IPS-NIHi7 (cell line): ENCODE data around the gene ZSCAN20.
"Not testable (repeated sequence)": the region's sequence is repeated elsewhere in the genome, so short reads cannot be mapped to it uniquely, and the experiment has no call there.

Source experiments
- DNase-seq: peaks from one replicate; pipeline ENCODE4 v3.0.0; 2012; ENCODE audit warnings: mixed read lengths; ENCODE audit errors: extremely low spot score

The ZSCAN20 gene

GRCh38 chr1:33488624-33489023 lies 16.2 kb downstream of the ZSCAN20 start:
- no peak for DNase-seq

GRCh38 chr1:33494929-33495328 lies 22.5 kb downstream of the ZSCAN20 start:
- no peak for DNase-seq

- no peak for DNase-seq
Observed at GRCh38 chr1:33497410-33497809, 25.0 kb downstream of the ZSCAN20 start.

- DNase-seq = peak; percentile 51
Observed at GRCh38 chr1:33500547-33500946, 28.1 kb downstream of the ZSCAN20 start.

DNA sequence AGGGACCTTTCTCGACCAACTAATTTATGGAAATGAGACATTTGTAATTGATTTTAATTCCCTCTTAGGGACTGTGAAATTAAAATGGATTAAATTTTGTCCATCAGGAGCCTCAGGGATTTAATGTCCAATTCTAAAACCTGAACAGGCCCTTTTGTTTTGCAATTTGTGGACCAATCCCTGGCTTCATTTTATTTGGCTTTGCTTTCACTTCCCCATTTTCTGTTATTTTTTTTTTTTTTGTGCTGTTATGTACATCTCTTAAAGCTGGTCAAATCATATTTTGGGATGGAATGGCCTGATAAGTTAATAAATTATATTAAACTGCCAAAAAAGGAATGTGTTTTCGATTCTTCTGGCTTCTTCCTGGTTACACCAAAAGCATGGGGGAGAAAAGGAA lies 28.9 kb downstream of the ZSCAN20 start:
- no peak for DNase-seq

DNA sequence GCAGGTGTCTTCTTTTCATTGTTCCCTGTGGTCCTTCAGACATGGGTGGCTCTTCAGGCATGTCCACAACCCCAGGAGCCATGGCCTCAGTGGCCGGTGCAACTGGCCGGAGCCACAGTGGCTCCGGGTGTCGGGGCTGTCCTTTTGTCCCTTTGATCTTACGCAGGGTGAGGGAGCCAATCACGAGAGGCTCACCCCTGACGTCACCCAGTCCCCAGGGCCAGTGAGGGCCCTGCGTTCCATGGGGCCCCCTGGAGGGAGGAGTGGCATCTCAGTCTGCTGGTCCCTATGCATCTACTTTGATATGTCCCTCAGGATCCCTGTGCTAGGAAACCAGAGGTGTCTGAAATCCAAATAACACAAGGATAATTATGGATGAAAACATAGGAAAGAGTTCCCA lies 29.3 kb downstream of the ZSCAN20 start:
- no peak for DNase-seq

DNA sequence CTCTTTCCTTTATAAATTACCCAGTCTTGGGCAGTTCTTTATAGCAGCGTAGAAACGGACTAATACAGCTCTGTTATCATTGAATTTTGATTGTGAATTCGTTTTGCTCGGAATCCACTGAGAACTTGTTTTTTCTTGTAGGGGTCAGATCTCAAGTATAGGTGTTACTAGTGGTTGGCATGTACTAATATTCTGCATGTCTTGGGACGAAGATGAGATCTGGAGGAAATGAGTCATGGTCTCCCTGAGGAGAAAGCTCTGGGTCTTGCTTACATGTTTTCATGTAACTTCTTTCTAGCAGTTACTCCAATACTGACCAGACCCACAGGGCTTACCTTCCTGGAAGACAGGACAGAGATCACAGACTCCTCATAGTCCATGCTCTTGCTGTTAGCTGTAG lies 30.3 kb downstream of the ZSCAN20 start:
- DNase-seq = no peak

- no peak for DNase-seq
Observed at GRCh38 chr1:33503506-33503905, 31.1 kb downstream of the ZSCAN20 start.

GRCh38 chr1:33507661-33508060 lies 35.2 kb downstream of the ZSCAN20 start:
- no peak for DNase-seq

GRCh38 chr1:33508151-33508550 lies 35.7 kb downstream of the ZSCAN20 start:
- no peak for DNase-seq

DNA sequence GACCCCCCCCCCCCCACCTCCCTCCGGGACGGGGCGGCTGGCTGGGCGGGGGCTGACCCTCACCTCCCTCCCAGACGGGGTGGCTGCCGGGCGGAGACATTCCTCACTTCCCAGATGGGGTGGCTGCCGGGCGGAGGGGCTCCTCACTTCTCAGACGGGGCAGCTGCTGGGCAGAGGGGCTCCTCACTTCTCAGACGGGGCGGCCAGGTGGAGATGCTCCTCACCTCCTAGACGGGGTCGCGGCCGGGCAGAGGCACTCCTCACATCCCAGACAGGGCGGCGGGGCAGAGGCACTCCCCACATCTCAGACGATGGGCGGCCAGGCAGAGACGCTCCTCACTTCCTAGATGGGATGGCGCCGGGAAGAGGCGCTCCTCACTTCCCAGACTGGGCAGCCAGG lies 36.8 kb downstream of the ZSCAN20 start:
- not testable (repeated sequence) for DNase-seq

GRCh38 chr1:33512226-33513011 lies 40.0 kb downstream of the ZSCAN20 start:
- no peak for DNase-seq

DNA sequence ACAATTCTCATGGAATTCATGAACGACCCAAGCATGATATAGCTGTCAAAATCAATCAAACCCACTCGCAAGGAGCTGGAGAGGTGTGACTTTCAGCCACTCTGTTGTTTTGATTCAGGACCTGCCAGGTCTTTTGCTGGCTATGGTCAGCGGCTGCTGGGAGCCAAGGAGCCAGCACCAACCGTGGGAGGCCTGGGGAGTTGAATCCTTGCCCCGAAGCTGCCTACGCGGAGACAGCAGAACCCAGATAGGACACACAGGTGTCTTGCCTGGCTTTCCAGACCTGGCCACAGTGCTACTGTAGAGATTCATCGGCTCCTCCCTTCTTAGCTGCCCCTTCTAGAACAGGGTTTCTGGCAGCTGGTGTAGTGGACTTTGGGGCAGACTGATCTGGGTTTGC lies 42.7 kb downstream of the ZSCAN20 start:
- no peak for DNase-seq

- no peak for DNase-seq
Observed at GRCh38 chr1:33515607-33516006, 43.2 kb downstream of the ZSCAN20 start.

- peak; percentile 55 for DNase-seq
Observed at GRCh38 chr1:33516428-33516827, 44.0 kb downstream of the ZSCAN20 start.

GRCh38 chr1:33516891-33517567 lies 44.6 kb downstream of the ZSCAN20 start:
- DNase-seq = no peak

GRCh38 chr1:33517596-33518250 lies 45.3 kb downstream of the ZSCAN20 start:
- DNase-seq = no peak

DNA sequence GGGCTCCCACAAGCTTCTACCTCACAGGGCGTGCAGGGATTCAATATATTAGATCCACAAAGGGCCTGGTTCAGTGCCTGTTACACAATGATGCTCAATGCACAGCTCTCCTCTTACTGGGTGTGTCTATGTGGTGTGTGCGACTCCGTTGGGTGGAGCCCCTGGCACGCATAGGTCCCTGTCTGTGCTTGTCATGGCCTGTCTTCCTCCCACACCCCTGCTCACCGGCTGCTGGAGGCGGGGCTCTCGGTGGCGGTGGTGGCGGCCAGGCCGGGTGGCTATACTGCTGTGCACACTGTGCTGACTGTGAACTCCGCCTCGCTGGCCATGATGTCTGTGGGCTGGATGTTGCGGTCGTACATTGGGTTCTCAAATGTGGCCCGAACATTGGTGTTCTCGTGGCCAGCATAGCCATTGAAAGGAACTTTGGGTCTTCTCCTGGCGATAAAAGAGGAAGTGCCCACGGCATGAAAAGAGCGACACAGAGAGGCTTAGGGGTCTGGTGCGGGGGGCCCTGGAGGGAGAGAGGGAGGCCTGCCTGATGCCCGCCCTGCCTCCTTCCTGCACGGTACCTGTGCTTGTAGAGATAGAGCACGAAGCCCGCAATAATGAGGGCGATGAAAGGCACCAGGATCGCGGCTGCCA lies 46.9 kb downstream of the ZSCAN20 start:
- DNase-seq = no peak

GRCh38 chr1:33524586-33524985 lies 52.1 kb downstream of the ZSCAN20 start:
- no peak for DNase-seq

- DNase-seq = no peak
Observed at GRCh38 chr1:33527934-33528333, 55.5 kb downstream of the ZSCAN20 start.

- no peak for DNase-seq
Observed at GRCh38 chr1:33529957-33530356, 57.5 kb downstream of the ZSCAN20 start.

DNA sequence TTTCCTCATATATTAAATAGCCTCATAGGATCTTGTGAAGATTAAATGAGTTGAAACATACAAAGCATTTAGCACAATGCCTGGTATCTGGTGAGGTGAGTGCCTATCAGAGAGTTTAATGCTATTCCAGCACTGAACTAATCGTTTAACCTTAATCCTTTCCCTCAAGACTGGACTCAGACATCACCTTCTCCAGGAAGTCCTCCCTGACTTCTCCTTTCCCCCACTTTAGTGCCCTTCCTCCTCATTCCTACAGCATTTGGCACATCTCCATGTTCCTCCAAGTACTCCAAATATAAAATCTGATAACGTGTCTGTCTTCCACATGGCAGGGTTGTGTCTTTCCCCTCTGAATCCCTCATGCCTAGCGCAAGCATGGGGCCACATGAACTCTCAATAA lies 59.8 kb downstream of the ZSCAN20 start:
- no peak for DNase-seq
